Stimulated activated effector memory CD8-positive, alpha-beta T cell treated with anti-CD3 and anti-CD28 coated beads, Interleukin-12 subunit alpha, Interleukin-12 subunit beta, amount 100 ng/mL, for 72 hours (primary cell): ENCODE results near the gene ISG15.
A peak's percentile ranks its signal among the peaks of the same experiment; 100 is the strongest.
"Not testable (repeated sequence)": the region's sequence is repeated elsewhere in the genome, so short reads cannot be mapped to it uniquely, and the experiment has no call there.

Source experiments
- ATAC-seq: fragments of 150-1000 bp; cut with Tn5 transposase; 2 replicates; pipeline ENCODE4 v1.10.0; 2021
- DNase-seq, 2 donors: peaks; one replicate each; pipeline ENCODE4 v3.0.0; 2021 to 2022; ENCODE audit warnings: low spot score in 2 of 2
- H3K27ac Mint-ChIP-seq: one replicate; pipeline ENCODE4 v1.8.0; 2022; ENCODE audit warnings: mild to moderate bottlenecking, mixed read lengths
- H3K36me3 Mint-ChIP-seq: one replicate; pipeline ENCODE4 v1.8.0; 2022; ENCODE audit warnings: mild to moderate bottlenecking, mixed read lengths
- H3K4me1 Mint-ChIP-seq: one replicate; pipeline ENCODE4 v1.8.0; 2022; ENCODE audit warnings: mixed read lengths
- H3K4me3 Mint-ChIP-seq: one replicate; pipeline ENCODE4 v1.8.0; 2022; ENCODE audit warnings: mild to moderate bottlenecking, mixed read lengths
- H3K9me3 Mint-ChIP-seq: one replicate; pipeline ENCODE4 v1.8.0; 2022; ENCODE audit warnings: mixed read lengths

ISG15 gene

GRCh38 chr1:1047963-1048362 is 34.7 kb downstream of the ISG15 start:
- peaks cover 7% of the 10 kb centered on the region for H3K36me3 Mint-ChIP-seq
- no peak overlapping the region for H3K27ac Mint-ChIP-seq
- DNase-seq: no peak
- H3K9me3 Mint-ChIP-seq: no peaks in the 10 kb centered on the region
- H3K4me1 Mint-ChIP-seq: peaks cover 3% of the 10 kb centered on the region
- no peak for ATAC-seq
- H3K4me3 Mint-ChIP-seq: no peak overlapping the region

GRCh38 chr1:1048765-1049164 is 35.5 kb downstream of the ISG15 start:
- H3K36me3 Mint-ChIP-seq: peaks cover 10% of the 10 kb centered on the region
- DNase-seq: no peak
- no peak overlapping the region for H3K4me3 Mint-ChIP-seq
- H3K9me3 Mint-ChIP-seq: no peaks in the 10 kb centered on the region
- no peak for ATAC-seq
- no peaks in the 10 kb centered on the region for H3K4me1 Mint-ChIP-seq
- no peak overlapping the region for H3K27ac Mint-ChIP-seq

- H3K36me3 Mint-ChIP-seq: peaks cover 10% of the 10 kb centered on the region
- DNase-seq (no peak), ATAC-seq (no peak)
- H3K4me3 Mint-ChIP-seq: no peak overlapping the region
- no peaks in the 10 kb centered on the region for H3K4me1 Mint-ChIP-seq
- no peak overlapping the region for H3K27ac Mint-ChIP-seq
- no peaks in the 10 kb centered on the region for H3K9me3 Mint-ChIP-seq
These were observed 36.2 kb downstream of the ISG15 start for GRCh38 chr1:1049318-1050165.

- H3K36me3 Mint-ChIP-seq: peaks cover 15% of the 10 kb centered on the region
- no peak overlapping the region for H3K4me3 Mint-ChIP-seq
- no peak overlapping the region for H3K27ac Mint-ChIP-seq
- no peaks in the 10 kb centered on the region for H3K4me1 Mint-ChIP-seq
- no peak for DNase-seq
- ATAC-seq: no peak
- H3K9me3 Mint-ChIP-seq: no peaks in the 10 kb centered on the region
These were observed 37.3 kb downstream of the ISG15 start for GRCh38 chr1:1050577-1051052.

- H3K4me1 Mint-ChIP-seq: no peaks in the 10 kb centered on the region
- no peak overlapping the region for H3K27ac Mint-ChIP-seq
- no peaks in the 10 kb centered on the region for H3K9me3 Mint-ChIP-seq
- no peak overlapping the region for H3K4me3 Mint-ChIP-seq
- ATAC-seq (no peak), DNase-seq (no peak)
- peaks cover 20% of the 10 kb centered on the region for H3K36me3 Mint-ChIP-seq
These were observed 38.0 kb downstream of the ISG15 start for GRCh38 chr1:1051127-1051810.

- Mint-ChIP-seq H3K27ac (no peak overlapping the region), H3K4me3 (no peak overlapping the region), H3K9me3 (no peaks in the 10 kb centered on the region), H3K4me1 (no peaks in the 10 kb centered on the region), H3K36me3 (peaks cover 16% of the 10 kb centered on the region)
- ATAC-seq: no peak
- no peak for DNase-seq
These were observed 38.9 kb downstream of the ISG15 start for GRCh38 chr1:1052003-1052840.

- H3K4me3 Mint-ChIP-seq: no peak overlapping the region
- H3K9me3 Mint-ChIP-seq: no peaks in the 10 kb centered on the region
- ATAC-seq (no peak), DNase-seq (no peak)
- peaks cover 14% of the 10 kb centered on the region for H3K36me3 Mint-ChIP-seq
- H3K4me1 Mint-ChIP-seq: peaks cover under 1% of the 10 kb centered on the region
- no peak overlapping the region for H3K27ac Mint-ChIP-seq
These were observed 39.7 kb downstream of the ISG15 start for GRCh38 chr1:1053022-1053421.

GRCh38 chr1:1053682-1054081 is 40.4 kb downstream of the ISG15 start:
- no peaks in the 10 kb centered on the region for H3K9me3 Mint-ChIP-seq
- peaks cover 8% of the 10 kb centered on the region for H3K4me1 Mint-ChIP-seq
- H3K27ac Mint-ChIP-seq: no peak overlapping the region
- DNase-seq (no peak), ATAC-seq (no peak)
- no peak overlapping the region for H3K4me3 Mint-ChIP-seq
- H3K36me3 Mint-ChIP-seq: peaks cover 20% of the 10 kb centered on the region

GRCh38 chr1:1054099-1054700 is 40.9 kb downstream of the ISG15 start:
- Mint-ChIP-seq H3K27ac (no peak overlapping the region), H3K9me3 (no peaks in the 10 kb centered on the region), H3K4me1 (peaks cover 11% of the 10 kb centered on the region), H3K36me3 (peaks cover 23% of the 10 kb centered on the region), H3K4me3 (no peak overlapping the region)
- ATAC-seq (no peak), DNase-seq (no peak)

GRCh38 chr1:1054971-1055370 is 41.7 kb downstream of the ISG15 start:
- DNase-seq (no peak), ATAC-seq (no peak)
- H3K36me3 Mint-ChIP-seq: peaks cover 26% of the 10 kb centered on the region
- peaks cover 11% of the 10 kb centered on the region for H3K4me1 Mint-ChIP-seq
- no peak overlapping the region for H3K4me3 Mint-ChIP-seq
- H3K27ac Mint-ChIP-seq: no peak overlapping the region
- H3K9me3 Mint-ChIP-seq: no peaks in the 10 kb centered on the region

GRCh38 chr1:1055841-1056736 is 42.8 kb downstream of the ISG15 start:
- Mint-ChIP-seq H3K27ac (no peak overlapping the region), H3K36me3 (peaks cover 37% of the 10 kb centered on the region)

GRCh38 chr1:1057769-1058087 is 44.4 kb downstream of the ISG15 start:
- DNase-seq, ATAC-seq, H3K9me3 Mint-ChIP-seq: not testable (repeated sequence)
- Mint-ChIP-seq H3K27ac (peak overlapping the region; percentile 74), H3K4me3 (peak overlapping the region; percentile 79), H3K36me3 (peaks cover 48% of the 10 kb centered on the region), H3K4me1 (peaks cover 23% of the 10 kb centered on the region)

More at GRCh38 chr1:1055841-1056736, 42.8 kb downstream of the ISG15 start:
- no peak overlapping the region for H3K4me3 Mint-ChIP-seq
- DNase-seq (no peak), ATAC-seq (no peak)
- no peaks in the 10 kb centered on the region for H3K9me3 Mint-ChIP-seq
- H3K4me1 Mint-ChIP-seq: peaks cover 19% of the 10 kb centered on the region

GRCh38 chr1:1058088-1058905 is 45.0 kb downstream of the ISG15 start:
- ATAC-seq (no peak), DNase-seq (no peak)
- H3K4me3 Mint-ChIP-seq: peak overlapping the region; percentile 79
- H3K4me1 Mint-ChIP-seq: peaks cover 27% of the 10 kb centered on the region
- H3K27ac Mint-ChIP-seq: peak overlapping the region; percentile 74
- H3K9me3 Mint-ChIP-seq: no peaks in the 10 kb centered on the region
- H3K36me3 Mint-ChIP-seq: peaks cover 50% of the 10 kb centered on the region
